Measurements from ENCODE around the gene CYBA. TPM values are rescaled to one million over a fixed set of nuclear protein-coding genes. Genes with fewer than 3 reads are reported as not detected.

Gene CYBA
- total and polyA plus RNA-seq, 2 of the 4 experiments (the other 2 are of a cell fraction) = 65.6 to 169 TPM

- H2BK120ac ChIP-seq (ENCODE audit: low read depth, low read length) = no peak overlapping the region
- H3K79me1 ChIP-seq (ENCODE audit: low read depth in 1 of 2, low read length in 2 of 2) = no peaks in the 10 kb centered on the region
- in situ Hi-C loops (cut with MboI; ENCODE audit: low sequenced_read_pairs) = no loop called here
- no peak overlapping the region for H3K4me2 ChIP-seq (ENCODE audit: low read depth, low read length)
- no peak overlapping the region for H4K5ac ChIP-seq (ENCODE audit: low read depth, low read length)
- no peaks in the 10 kb centered on the region for H3K4me1 ChIP-seq (ENCODE audit: control insufficient read depth, insufficient read depth, low read length)
- no peak overlapping the region for H2BK5ac ChIP-seq (ENCODE audit: low read depth, low read length, poor library complexity, severe bottlenecking)
- dilution Hi-C loops (cut with HindIII; ENCODE audit: low sequenced_read_pairs, unreplicated experiment) = no loop called here
- no TSS peak for BruUV-seq (replicated peaks)
- H2BK15ac ChIP-seq (ENCODE audit: low read depth, low read length) = no peak overlapping the region
- H3K23ac ChIP-seq (ENCODE audit: low read depth, low read length) = no peak overlapping the region
- H3K9me3 ChIP-seq (ENCODE audit: control insufficient read depth, insufficient read depth, low read length) = no peaks in the 10 kb centered on the region
- ChIA-PET POLR2A (ENCODE audit: unreplicated experiment) (no interaction called here), CTCF (no interaction called here)
- H3K4ac ChIP-seq (ENCODE audit: low read depth, low read length) = no peak overlapping the region
- no peak overlapping the region for H3K27ac ChIP-seq (ENCODE audit: insufficient read depth, low read length)
- no peak overlapping the region for H3K14ac ChIP-seq (replicated peaks; ENCODE audit: low read depth, low read length)
- ATAC-seq (ENCODE audit: low read depth) (no peak), DNase-seq (no peak)
- no peak overlapping the region for H2AK9ac ChIP-seq (replicated peaks; ENCODE audit: low read depth, low read length, poor library complexity)
- H3K27me3 ChIP-seq (ENCODE audit: control insufficient read depth, insufficient read depth, low read length) = peaks cover 34% of the 10 kb centered on the region
- H3K4me3 ChIP-seq (ENCODE audit: insufficient read depth, low read depth, low read length) = no peak overlapping the region
- H3K9ac ChIP-seq (ENCODE audit: low read depth, low read length) = no peak overlapping the region
- no peak for TF ChIP-seq NFE2L2 (IDR thresholded peaks at IDR 0.05; ENCODE audit: low read depth, low read length)
- TF ChIP-seq CHD1 (IDR thresholded peaks at IDR 0.05; ENCODE audit: low read depth, low read length) = no peak
- no peak for TF ChIP-seq BHLHE40 (IDR thresholded peaks at IDR 0.05; ENCODE audit: low read depth, low read length)
- no peak for TF ChIP-seq FOS (IDR thresholded peaks at IDR 0.05; ENCODE audit: low read depth, low read length)
- TF ChIP-seq POLR2A (IDR thresholded peaks at IDR 0.05; ENCODE audit: low read depth, low read length) = no peak
- no peak for TF ChIP-seq SMC3 (IDR thresholded peaks at IDR 0.05; ENCODE audit: low read depth, low read length)
- no peak for TF ChIP-seq USF2 (IDR thresholded peaks at IDR 0.05; ENCODE audit: low read depth, low read length)
- no peak for TF ChIP-seq MAFK (IDR thresholded peaks at IDR 0.05; ENCODE audit: low read depth, low read length)
- TF ChIP-seq RFX5 (IDR thresholded peaks at IDR 0.05; ENCODE audit: low read depth, low read length) = no peak
- H4K91ac ChIP-seq (ENCODE audit: insufficient read depth, low read depth, low read length) = no peak overlapping the region
- H2AFZ ChIP-seq (replicated peaks; ENCODE audit: low read length, poor library complexity) = no peak overlapping the region
- no peak overlapping the region for H3K56ac ChIP-seq (ENCODE audit: extremely low read depth, insufficient read depth, low read length)
- no peaks in the 10 kb centered on the region for H3K9me1 ChIP-seq (ENCODE audit: insufficient read depth, low read length)
- intact Hi-C loops (cut with micrococcal nuclease) = no loop called here
- no peak overlapping the region for H2BK20ac ChIP-seq (ENCODE audit: low read depth, low read length)
- no peak overlapping the region for H2AK5ac ChIP-seq (ENCODE audit: low read depth, low read length)
- H3K36me3 ChIP-seq (ENCODE audit: control insufficient read depth, insufficient read depth, low read length) = 0 out of 2 replicates have a peak, but pooled peaks cover 2% of the 10 kb centered on the region
- 91% methylated on average over 16 of the region's 33 CpGs; no CpG with 5 or more reads in 1 of the 2 experiments for WGBS, 2 experiments (ENCODE audit: extremely low coverage in 2 of 2, insufficient read length in 1 of 2)
- H3K18ac ChIP-seq (ENCODE audit: low read depth, low read length) = no peak overlapping the region
- peaks cover 7% of the 10 kb centered on the region; the same call in 1 of the 2 replicates for H4K20me1 ChIP-seq (ENCODE audit: insufficient read depth, low read length)
- H4K8ac ChIP-seq (ENCODE audit: low read depth in 2 of 2, low read length in 2 of 2) = no peak overlapping the region
Observed at GRCh38 chr16:88691129-88691813, 40.4 kb upstream of the CYBA start.

All from IMR-90 (cell line).